ENCODE measurements around the gene TRMT1. TPM values are rescaled to one million over a fixed set of nuclear protein-coding genes. Genes with fewer than 3 reads are reported as not detected.

The TRMT1 gene
- total RNA-seq, 1 experiment from 2014 or later: 106 TPM

DNA sequence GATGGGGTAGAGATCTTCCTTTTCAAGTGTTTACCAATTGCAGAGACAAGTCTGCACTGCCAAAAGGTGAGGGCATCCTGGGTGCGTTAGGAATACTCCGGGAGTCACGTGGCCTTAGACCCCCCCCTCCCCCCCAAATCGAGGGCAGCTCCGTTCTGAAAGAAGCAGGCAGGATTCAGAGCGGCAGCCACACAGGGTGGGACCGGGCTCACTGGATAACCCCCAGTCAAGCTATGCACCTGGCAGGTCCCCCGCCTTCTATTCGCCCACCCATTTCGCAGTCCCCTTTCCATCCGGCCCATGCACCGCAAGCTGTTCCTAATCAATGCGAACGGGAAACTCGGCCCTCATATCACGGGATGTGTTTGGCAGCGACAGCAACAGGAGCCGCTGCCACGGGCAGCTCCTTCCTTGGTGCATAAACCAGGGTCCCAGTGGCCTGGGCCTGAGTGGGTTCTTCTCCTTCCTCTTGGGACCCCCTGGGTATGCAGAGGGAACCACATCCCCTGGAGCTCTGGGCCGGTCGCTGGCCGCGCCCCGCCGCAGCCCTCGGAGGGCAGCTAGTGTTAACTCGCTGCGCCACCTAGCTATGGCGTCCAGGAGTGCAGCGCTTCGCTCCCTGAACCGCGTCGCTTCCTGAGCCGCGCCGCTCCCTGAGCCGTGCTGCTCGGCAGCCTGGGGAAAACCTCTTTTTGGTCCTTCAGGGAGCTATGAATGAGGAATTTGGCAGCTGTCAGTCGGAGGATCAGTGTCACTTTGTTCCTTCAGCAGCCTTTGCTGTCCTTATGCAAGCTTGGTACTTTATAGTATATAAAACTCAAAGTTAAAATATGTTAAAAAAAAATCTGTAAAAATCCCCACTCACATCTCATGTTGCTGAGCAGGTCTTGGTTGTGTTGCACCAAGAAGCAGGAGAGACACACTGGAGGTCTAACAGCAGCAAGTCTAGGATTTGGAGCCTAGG lies 55.3 kb downstream of the TRMT1 start (continued):
- TF ChIP-seq, protein P1, sequence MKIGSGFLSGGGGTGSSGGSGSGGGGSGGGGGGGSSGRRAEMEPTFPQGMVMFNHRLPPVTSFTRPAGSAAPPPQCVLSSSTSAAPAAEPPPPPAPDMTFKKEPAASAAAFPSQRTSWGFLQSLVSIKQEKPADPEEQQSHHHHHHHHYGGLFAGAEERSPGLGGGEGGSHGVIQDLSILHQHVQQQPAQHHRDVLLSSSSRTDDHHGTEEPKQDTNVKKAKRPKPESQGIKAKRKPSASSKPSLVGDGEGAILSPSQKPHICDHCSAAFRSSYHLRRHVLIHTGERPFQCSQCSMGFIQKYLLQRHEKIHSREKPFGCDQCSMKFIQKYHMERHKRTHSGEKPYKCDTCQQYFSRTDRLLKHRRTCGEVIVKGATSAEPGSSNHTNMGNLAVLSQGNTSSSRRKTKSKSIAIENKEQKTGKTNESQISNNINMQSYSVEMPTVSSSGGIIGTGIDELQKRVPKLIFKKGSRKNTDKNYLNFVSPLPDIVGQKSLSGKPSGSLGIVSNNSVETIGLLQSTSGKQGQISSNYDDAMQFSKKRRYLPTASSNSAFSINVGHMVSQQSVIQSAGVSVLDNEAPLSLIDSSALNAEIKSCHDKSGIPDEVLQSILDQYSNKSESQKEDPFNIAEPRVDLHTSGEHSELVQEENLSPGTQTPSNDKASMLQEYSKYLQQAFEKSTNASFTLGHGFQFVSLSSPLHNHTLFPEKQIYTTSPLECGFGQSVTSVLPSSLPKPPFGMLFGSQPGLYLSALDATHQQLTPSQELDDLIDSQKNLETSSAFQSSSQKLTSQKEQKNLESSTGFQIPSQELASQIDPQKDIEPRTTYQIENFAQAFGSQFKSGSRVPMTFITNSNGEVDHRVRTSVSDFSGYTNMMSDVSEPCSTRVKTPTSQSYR (CRISPR knock-in tag; IDR thresholded peaks at IDR 0.05): no peak
- no peak for TF ChIP-seq TEAD1 (CRISPR knock-in tag; IDR thresholded peaks at IDR 0.05)

DNA sequence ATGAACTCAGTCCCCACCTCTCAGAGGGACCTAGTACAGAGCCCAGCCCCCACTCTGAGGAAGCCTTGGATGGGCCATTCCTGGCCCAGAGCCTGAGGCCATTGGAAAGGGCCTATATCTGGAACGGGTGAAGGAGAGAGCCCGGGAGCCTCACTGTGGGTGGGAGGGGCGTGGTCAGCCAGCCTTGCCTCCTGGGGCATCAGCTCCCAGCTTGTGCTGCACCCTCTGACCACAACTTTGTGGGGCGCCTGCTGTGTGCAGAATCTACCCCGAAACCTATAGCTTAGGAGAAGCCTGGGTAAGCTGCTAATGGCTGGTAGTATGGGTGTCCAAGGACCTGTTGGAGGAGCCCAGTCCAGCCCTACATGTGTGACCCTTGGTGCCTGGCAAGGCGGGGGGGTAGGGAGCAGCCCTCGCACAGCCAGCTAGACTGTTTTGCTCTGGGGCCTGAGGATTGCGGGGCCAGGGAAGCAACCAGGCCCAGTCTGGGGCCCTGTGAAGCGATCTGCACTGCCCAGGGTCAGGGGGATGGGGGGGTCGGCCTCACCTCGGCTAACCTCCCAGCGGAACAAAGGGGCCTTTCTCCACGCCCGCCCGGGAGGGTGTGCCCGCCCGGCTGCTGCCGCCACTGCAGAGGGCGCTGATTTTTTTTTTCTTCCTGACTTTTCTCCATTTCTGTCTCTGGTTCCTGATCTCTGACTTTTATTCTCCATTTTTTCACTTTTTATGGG lies 56.1 kb downstream of the TRMT1 start:
- ChIA-PET CTCF (interaction anchor here (0.7 to 12.4 kb wide), 32 partner anchors 9 to 918 kb away, joined by 3 to 294 read pairs (median 12); partner anchors contain the start of gene DAND5), POLR2A (interaction anchor here (1.0 kb wide), 1 partner anchor 31 kb away, joined by 3 read pairs; no protein-coding TSS in a partner anchor)
- ATAC-seq (0 out of 2 replicates have a peak, but pooled peaks have one; percentile 5), DNase-seq (ENCODE audit: low spot score) (no peak)
- Mint-ChIP-seq H3K9me3 (no peaks in the 10 kb centered on the region), H3K27me3 (ENCODE audit: low read depth) (peaks cover 85% of the 10 kb centered on the region), H3K36me3 (no peaks in the 10 kb centered on the region), H3K27ac (no peak overlapping the region), H3K4me3 (peak overlapping the region; percentile 64), H3K4me1 (peaks cover 34% of the 10 kb centered on the region)
- TF ChIP-seq, protein P2, sequence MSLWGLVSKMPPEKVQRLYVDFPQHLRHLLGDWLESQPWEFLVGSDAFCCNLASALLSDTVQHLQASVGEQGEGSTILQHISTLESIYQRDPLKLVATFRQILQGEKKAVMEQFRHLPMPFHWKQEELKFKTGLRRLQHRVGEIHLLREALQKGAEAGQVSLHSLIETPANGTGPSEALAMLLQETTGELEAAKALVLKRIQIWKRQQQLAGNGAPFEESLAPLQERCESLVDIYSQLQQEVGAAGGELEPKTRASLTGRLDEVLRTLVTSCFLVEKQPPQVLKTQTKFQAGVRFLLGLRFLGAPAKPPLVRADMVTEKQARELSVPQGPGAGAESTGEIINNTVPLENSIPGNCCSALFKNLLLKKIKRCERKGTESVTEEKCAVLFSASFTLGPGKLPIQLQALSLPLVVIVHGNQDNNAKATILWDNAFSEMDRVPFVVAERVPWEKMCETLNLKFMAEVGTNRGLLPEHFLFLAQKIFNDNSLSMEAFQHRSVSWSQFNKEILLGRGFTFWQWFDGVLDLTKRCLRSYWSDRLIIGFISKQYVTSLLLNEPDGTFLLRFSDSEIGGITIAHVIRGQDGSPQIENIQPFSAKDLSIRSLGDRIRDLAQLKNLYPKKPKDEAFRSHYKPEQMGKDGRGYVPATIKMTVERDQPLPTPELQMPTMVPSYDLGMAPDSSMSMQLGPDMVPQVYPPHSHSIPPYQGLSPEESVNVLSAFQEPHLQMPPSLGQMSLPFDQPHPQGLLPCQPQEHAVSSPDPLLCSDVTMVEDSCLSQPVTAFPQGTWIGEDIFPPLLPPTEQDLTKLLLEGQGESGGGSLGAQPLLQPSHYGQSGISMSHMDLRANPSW (CRISPR knock-in tag; conservative IDR thresholded peaks at IDR 0.05; ENCODE audit: low read depth): no peak
- TF ChIP-seq NFYB (CRISPR knock-in tag; conservative IDR thresholded peaks at IDR 0.05; ENCODE audit: low read depth) (no peak), ZNF423 (CRISPR knock-in tag; IDR thresholded peaks at IDR 0.05) (no peak), OVOL2 (CRISPR knock-in tag; IDR thresholded peaks at IDR 0.05; ENCODE audit: borderline replicate concordance) (no peak), GABPB1 (CRISPR knock-in tag; IDR thresholded peaks at IDR 0.05) (peak; percentile 69)
- TF ChIP-seq, protein P3, sequence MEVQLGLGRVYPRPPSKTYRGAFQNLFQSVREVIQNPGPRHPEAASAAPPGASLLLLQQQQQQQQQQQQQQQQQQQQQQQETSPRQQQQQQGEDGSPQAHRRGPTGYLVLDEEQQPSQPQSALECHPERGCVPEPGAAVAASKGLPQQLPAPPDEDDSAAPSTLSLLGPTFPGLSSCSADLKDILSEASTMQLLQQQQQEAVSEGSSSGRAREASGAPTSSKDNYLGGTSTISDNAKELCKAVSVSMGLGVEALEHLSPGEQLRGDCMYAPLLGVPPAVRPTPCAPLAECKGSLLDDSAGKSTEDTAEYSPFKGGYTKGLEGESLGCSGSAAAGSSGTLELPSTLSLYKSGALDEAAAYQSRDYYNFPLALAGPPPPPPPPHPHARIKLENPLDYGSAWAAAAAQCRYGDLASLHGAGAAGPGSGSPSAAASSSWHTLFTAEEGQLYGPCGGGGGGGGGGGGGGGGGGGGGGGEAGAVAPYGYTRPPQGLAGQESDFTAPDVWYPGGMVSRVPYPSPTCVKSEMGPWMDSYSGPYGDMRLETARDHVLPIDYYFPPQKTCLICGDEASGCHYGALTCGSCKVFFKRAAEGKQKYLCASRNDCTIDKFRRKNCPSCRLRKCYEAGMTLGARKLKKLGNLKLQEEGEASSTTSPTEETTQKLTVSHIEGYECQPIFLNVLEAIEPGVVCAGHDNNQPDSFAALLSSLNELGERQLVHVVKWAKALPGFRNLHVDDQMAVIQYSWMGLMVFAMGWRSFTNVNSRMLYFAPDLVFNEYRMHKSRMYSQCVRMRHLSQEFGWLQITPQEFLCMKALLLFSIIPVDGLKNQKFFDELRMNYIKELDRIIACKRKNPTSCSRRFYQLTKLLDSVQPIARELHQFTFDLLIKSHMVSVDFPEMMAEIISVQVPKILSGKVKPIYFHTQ (CRISPR knock-in tag; IDR thresholded peaks at IDR 0.05): no peak
- TF ChIP-seq, protein P4, sequence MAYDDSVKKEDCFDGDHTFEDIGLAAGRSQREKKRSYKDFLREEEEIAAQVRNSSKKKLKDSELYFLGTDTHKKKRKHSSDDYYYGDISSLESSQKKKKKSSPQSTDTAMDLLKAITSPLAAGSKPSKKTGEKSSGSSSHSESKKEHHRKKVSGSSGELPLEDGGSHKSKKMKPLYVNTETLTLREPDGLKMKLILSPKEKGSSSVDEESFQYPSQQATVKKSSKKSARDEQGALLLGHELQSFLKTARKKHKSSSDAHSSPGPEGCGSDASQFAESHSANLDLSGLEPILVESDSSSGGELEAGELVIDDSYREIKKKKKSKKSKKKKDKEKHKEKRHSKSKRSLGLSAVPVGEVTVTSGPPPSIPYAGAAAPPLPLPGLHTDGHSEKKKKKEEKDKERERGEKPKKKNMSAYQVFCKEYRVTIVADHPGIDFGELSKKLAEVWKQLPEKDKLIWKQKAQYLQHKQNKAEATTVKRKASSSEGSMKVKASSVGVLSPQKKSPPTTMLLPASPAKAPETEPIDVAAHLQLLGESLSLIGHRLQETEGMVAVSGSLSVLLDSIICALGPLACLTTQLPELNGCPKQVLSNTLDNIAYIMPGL (CRISPR knock-in tag; IDR thresholded peaks at IDR 0.05): no peak

Data from WTC11 (cell line).